Glomerular endothelial cell (primary cell): ENCODE data around the gene MGMT. TPM values are rescaled to one million over a fixed set of nuclear protein-coding genes. Genes with fewer than 3 reads are reported as not detected.
"Not testable (repeated sequence)": the region's sequence is repeated elsewhere in the genome, so short reads cannot be mapped to it uniquely, and the experiment has no call there.

ENCODE experiments used
- DNase-seq: peaks from one replicate; pipeline ENCODE4 v3.0.0-alpha.2; 2011; ENCODE audit warnings: low read depth, low spot score; ENCODE audit errors: extremely low read depth
- total RNA-seq: library from RNA; depleted of rRNA; stranded (reverse); fragments of >200 nt; gene quantifications from 2 replicates; pipeline ENCODE4 v1.2.3, GENCODE V29; 2015

MGMT gene
- total RNA-seq, result 26.5 and 32.3 TPM in 2 replicates

GRCh38 chr10:129466703-129467358 lies at the start of gene MGMT:
Gene MGMT (plus strand): TSS chr10:129467241.
- no peak for DNase-seq

DNA sequence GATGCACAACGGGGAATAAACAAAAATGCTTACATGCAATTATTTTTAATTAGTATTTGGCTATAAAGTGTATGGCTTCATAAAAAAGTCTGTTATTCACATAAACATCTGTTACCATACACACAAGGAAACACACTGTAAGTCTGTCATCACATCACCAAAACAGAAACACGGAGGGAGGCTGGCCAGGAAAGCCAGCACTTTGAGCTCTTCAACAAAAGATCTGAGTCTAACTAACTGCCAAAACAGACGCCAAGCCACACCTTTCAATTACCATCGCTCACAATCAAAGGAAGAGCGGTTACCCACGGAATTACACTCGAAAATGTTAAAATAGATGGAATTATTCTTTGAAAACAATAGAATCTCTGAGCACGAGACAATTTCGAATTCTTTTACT lies 49.2 kb upstream of the MGMT start:
- DNase-seq, result peak; percentile 72

DNA sequence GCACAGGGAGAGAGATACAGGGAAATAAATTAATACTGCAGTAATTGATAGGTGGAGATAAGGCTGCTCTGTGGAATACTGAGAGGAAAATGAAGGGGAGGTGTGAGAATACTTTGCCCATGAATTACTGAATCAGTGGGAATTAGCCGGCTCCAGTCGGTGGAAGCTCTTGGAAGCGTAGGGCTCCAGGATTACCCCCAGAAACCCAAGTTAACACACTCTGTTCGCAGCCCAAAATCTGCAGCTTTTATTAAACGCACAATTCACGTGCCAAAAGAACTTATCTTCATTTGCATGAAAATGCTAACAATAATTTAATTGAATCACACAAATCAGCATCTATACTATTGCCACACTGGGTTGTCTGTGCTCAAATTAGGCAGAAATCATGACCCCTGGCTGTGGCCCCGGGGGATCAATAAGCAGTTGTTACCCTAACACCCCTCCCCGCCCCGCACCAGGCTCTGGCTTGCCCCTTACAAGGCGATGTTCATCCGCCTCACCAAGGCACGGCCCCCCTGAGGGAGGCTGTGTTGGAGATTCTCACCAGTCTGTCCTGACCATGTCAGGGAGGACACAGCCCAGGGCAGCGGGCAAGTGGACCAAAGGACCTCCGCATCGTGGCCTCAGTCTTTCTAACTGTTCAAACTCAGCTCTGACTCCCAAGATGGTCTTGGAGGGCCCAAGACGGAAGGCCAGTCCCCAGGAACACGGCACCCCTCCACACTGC lies 48.4 kb upstream of the MGMT start:
- peak; percentile 1 for DNase-seq

GRCh38 chr10:129419397-129419796 lies 47.6 kb upstream of the MGMT start:
- no peak for DNase-seq

- no peak for DNase-seq
Measured at GRCh38 chr10:129421399-129422010, 45.5 kb upstream of the MGMT start.

GRCh38 chr10:129424978-129425377 lies 42.1 kb upstream of the MGMT start:
- no peak for DNase-seq

DNA sequence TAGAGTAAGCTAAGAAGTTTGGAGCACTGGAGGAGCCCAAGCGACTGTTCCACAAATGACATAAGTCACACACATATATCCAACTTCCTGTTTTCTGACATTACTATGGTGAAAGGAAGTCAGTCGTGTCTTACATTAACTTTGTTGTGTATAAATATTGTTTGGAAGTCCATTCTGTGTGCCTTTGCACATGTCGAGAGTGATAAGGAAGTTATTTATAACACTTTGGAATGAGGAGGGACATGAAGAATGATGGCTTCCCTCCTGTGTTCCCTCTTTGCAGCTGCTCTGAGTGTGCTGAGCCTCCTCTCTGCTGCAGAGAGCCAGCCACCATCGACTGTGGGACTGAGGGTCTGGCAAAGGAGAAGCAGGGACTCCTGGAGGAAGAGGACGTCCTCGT lies 40.4 kb upstream of the MGMT start:
- peak; percentile 3 for DNase-seq

- no peak for DNase-seq
Measured at GRCh38 chr10:129433266-129433665, 33.8 kb upstream of the MGMT start.

- DNase-seq, result not testable (repeated sequence)
Measured at GRCh38 chr10:129435724-129436123, 31.3 kb upstream of the MGMT start.

DNA sequence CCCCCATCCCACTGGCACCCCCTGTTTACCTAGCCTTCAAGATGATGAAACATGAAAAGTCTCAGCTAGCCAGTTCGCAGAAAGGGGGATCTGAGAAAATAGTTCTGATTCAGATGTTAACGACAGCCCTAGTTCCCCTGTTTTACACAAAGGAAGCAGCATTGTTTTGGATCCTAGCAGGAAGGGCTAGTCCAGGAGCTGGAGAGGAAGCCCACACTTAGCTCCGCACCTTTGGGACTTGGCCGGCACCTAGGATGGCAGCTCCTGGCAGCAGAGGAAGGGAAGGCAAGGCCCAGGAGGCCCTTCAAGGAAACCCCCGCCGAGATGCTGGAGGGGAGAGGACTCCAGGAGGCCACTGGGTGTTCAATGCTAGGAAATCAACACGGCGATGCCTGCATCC lies 29.0 kb upstream of the MGMT start:
- no peak for DNase-seq

DNA sequence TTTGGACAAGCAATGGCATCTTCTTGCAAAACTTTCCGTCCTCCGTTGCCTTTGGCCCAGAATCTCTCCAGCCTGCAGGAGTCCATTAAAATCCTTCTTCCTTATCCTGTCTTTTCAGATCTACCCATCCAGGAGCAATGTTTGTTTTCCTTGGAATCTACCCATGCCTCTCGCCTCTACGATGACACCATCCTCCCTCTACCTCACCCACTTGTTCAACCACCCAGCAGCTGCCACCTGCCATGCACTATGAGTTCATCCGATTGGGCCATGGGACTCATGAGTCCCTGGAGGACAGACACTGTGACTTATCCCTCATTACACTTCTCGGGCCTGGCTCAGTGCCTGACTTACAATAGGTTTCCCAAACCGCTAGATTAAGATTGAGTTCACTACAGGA lies 26.8 kb upstream of the MGMT start:
- DNase-seq, result no peak

DNA sequence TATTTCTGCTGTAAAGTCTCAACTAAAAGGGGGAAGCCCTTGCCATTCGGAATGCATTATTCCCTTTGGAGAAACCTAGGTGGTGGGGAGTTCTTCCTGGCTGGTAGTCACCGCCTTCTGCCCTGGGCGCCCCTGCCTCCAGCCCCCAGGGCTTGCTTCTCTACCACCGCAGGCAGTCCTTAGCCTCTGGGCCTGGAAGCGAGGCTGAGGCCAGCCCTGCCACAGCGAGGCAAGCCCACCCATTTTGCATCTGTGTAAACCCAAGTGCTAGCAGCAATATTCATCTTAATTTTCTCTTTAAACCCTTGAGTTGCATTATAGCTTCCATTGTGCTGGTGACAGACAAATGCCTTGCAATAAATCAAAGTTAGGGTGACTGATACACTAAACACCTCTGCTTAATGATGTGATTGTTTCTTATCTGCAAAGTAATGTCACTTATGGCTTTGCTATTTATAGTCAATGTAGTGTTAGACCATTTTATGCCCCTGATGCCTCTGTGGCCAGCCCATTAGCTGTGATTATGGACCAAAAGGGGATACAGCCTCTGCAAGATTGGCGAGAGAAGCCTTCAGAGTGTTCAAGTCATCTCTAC lies 26.2 kb upstream of the MGMT start:
- DNase-seq, result no peak

DNA sequence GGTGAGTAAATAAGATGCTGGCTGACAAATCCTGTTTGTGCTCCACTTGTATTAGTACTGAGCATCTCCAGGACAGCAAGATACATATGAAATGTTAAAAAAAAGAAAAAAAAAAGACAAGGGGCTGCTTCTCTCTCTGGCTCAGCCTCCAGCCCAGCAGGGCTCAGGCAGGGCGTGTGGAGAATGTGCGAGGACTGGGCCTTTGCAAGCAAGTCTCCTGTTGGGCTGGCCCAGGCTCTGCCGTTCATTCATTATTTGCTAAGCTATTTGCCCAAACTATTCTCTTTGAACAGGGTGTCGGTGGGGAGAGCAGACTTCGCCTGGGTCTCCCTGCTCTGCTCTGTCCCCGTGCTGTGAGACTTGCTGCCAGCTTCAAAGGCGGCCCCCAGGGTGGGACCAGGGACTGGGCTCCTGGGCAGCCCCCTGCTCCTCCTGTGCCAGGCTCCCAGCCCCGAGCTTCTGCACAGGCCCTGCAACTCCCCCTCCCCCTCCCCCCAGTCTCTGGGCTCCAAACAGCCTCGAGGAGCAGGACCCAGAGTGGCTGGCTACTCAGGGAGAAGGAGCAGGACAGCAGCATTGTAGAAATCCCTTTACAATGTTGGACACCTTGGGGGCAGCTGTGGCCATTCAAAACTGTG lies 25.6 kb upstream of the MGMT start:
- DNase-seq, result no peak

- no peak for DNase-seq
Measured at GRCh38 chr10:129442866-129443265, 24.2 kb upstream of the MGMT start.

- DNase-seq, result no peak
Measured at GRCh38 chr10:129444359-129444758, 22.7 kb upstream of the MGMT start.

GRCh38 chr10:129445436-129446182 lies 21.4 kb upstream of the MGMT start:
- DNase-seq, result no peak

DNA sequence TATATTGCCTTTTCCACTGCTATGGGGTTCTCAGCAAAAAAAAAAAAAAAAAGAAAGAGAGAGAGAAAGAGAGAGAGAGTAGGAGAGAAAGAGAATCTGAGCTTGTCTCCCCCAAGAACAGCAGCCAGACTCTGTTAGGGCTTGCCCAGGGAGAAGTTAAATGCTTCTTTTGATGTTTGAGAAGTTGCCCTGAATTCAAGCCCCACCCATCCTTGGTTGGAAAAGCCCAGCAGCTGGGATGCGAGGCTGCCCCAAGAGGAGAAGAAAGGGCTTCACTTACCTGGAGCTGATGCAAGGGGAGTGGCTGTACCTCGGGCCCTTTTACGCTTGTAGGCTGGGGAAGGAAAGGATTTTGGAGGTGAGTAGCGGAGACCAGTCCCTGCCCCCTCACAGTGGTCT lies 20.9 kb upstream of the MGMT start:
- DNase-seq, result no peak

- no peak for DNase-seq
Measured at GRCh38 chr10:129447486-129447885, 19.6 kb upstream of the MGMT start.

DNA sequence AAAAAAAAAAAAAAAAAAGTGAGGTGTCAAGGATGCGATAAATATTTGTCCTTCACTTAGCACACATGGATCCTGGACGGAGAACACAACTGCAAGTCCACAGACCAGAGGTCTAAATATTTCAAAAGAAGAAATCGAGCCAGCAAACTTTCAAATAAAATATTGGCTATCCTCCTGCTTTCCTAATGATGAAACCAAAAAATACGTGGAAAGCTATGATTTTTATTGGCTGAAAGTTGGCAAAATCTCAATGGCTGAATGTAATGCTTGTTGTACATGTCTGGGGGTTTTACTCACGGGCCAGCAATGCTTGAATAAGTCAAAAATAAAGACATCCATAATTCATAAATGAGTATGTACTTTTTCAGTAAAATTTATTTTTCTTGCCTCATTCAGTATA lies 19.0 kb upstream of the MGMT start:
- no peak for DNase-seq

DNA sequence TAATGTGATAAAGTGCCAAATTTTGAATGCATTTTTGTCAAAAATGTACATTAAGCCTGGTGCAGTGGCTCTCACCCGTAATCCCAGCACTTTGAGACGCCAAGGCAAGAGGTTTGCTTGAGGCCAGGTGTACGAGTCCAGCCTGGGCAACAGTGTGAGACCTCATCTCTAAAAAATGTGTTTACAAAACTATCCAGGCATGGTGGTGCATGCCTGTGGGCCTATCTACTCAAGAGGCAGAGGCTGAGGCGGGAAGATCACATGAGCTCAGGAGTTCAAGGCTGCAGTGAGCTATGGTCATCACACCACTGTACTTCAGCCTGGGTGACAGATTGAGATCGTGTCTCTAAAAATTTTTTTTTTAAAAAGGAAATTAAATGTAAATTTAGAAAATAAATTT lies 18.5 kb upstream of the MGMT start:
- DNase-seq, result no peak

GRCh38 chr10:129449893-129450292 lies 17.1 kb upstream of the MGMT start:
- DNase-seq, result no peak
